Measurements from ENCODE around the gene FBXL12. TPM values are rescaled to one million over a fixed set of nuclear protein-coding genes. Genes with fewer than 3 reads are reported as not detected.

FBXL12 gene
- total RNA-seq, result 10 to 100 TPM in 3 of 4 donors, 1 to 10 TPM in 1; 8.2 to 25.4 (median 18.6) TPM

- intact Hi-C loops (cut with DNase I; ENCODE audit: low total_unique reads), result no loop called here
Measured at GRCh38 chr19:9818734-9819595, at the start of gene FBXL12. Gene FBXL12, minus strand, starts transcription at chr19:9819079. Its CDS starts 266 bp downstream, at chr19:9818813.

GRCh38 chr19:9865732-9866501, 47.0 kb upstream of the FBXL12 start:
- H3K27me3 ChIP-seq, result no peaks in the 10 kb centered on the region
- no peaks in the 10 kb centered on the region for H3K36me3 ChIP-seq
- no peak for DNase-seq
- H3K9me3 ChIP-seq, result no peaks in the 10 kb centered on the region
- intact Hi-C loops (cut with DNase I; ENCODE audit: low total_unique reads), result no loop called here
- TF ChIP-seq POLR2A (IDR thresholded peaks at IDR 0.05) (no peak), CTCF (IDR thresholded peaks at IDR 0.05) (no peak)
- H3K4me1 ChIP-seq, result no peaks in the 10 kb centered on the region
- no peak overlapping the region for H3K27ac ChIP-seq
- H3K4me3 ChIP-seq, result no peak overlapping the region

More at GRCh38 chr19:9818734-9819595, at the start of gene FBXL12:
- H3K4me1 ChIP-seq, result no peaks in the 10 kb centered on the region
- peak; percentile 100 for DNase-seq
- peak within 1 kb of the TSS; percentile 84 to 98 for H3K4me3 ChIP-seq
- H3K36me3 ChIP-seq, result no peaks in the 10 kb centered on the region
- no peaks in the 10 kb centered on the region for H3K27me3 ChIP-seq
- H3K9me3 ChIP-seq, result no peaks in the 10 kb centered on the region
- peak within 1 kb of the TSS; percentile 89 to 99 for H3K27ac ChIP-seq
- TF ChIP-seq POLR2A (IDR thresholded peaks at IDR 0.05) (peak; percentile 82 to 87), CTCF (IDR thresholded peaks at IDR 0.05) (peak in 1 of 4 experiments; percentile 7)

GRCh38 chr19:9863759-9864158, 44.9 kb upstream of the FBXL12 start:
- Histone ChIP-seq H3K27ac (no peak overlapping the region), H3K9me3 (no peaks in the 10 kb centered on the region), H3K36me3 (no peaks in the 10 kb centered on the region), H3K27me3 (no peaks in the 10 kb centered on the region), H3K4me3 (no peak overlapping the region), H3K4me1 (no peaks in the 10 kb centered on the region)
- intact Hi-C loops (cut with DNase I; ENCODE audit: low total_unique reads), result no loop called here
- no peak for TF ChIP-seq POLR2A (IDR thresholded peaks at IDR 0.05)
- no peak for TF ChIP-seq CTCF (IDR thresholded peaks at IDR 0.05)
- DNase-seq, result no peak

GRCh38 chr19:9862938-9863337, 44.1 kb upstream of the FBXL12 start:
- intact Hi-C loops (cut with DNase I; ENCODE audit: low total_unique reads), result no loop called here
- Histone ChIP-seq H3K36me3 (no peaks in the 10 kb centered on the region), H3K4me1 (no peaks in the 10 kb centered on the region), H3K4me3 (no peak overlapping the region), H3K27ac (no peak overlapping the region), H3K9me3 (no peaks in the 10 kb centered on the region), H3K27me3 (no peaks in the 10 kb centered on the region)
- no peak for TF ChIP-seq POLR2A (IDR thresholded peaks at IDR 0.05)
- no peak for TF ChIP-seq CTCF (IDR thresholded peaks at IDR 0.05)
- DNase-seq, result no peak

GRCh38 chr19:9861503-9861902, 42.6 kb upstream of the FBXL12 start:
- TF ChIP-seq CTCF (IDR thresholded peaks at IDR 0.05), result no peak
- no peak for TF ChIP-seq POLR2A (IDR thresholded peaks at IDR 0.05)
- Histone ChIP-seq H3K27me3 (no peaks in the 10 kb centered on the region), H3K4me1 (no peaks in the 10 kb centered on the region), H3K9me3 (no peaks in the 10 kb centered on the region), H3K36me3 (no peaks in the 10 kb centered on the region), H3K27ac (no peak overlapping the region), H3K4me3 (no peak overlapping the region)
- intact Hi-C loops (cut with DNase I; ENCODE audit: low total_unique reads), result no loop called here
- no peak for DNase-seq

Measured in uterus (tissue), 4 donors.